B cell (primary cell): ENCODE data around the gene HS3ST3B1.

Experiments
- EZH2 ChIP-seq: IDR thresholded peaks from 2 replicates; pipeline ENCODE4 v1.6.1; 2012; ENCODE audit warnings: borderline replicate concordance, low read depth, mild to moderate bottlenecking, moderate library complexity, low read length; ENCODE audit not compliant: insufficient read depth, poor library complexity, severe bottlenecking
- TF ChIP-seq, protein P1 (sequence below): fragments of 200-600 bp; IDR thresholded peaks from one replicate; pipeline ENCODE4 v1.8.0; 2022; ENCODE audit warnings: antibody characterized with exemption, mild to moderate bottlenecking

- TF ChIP-seq, protein P1, sequence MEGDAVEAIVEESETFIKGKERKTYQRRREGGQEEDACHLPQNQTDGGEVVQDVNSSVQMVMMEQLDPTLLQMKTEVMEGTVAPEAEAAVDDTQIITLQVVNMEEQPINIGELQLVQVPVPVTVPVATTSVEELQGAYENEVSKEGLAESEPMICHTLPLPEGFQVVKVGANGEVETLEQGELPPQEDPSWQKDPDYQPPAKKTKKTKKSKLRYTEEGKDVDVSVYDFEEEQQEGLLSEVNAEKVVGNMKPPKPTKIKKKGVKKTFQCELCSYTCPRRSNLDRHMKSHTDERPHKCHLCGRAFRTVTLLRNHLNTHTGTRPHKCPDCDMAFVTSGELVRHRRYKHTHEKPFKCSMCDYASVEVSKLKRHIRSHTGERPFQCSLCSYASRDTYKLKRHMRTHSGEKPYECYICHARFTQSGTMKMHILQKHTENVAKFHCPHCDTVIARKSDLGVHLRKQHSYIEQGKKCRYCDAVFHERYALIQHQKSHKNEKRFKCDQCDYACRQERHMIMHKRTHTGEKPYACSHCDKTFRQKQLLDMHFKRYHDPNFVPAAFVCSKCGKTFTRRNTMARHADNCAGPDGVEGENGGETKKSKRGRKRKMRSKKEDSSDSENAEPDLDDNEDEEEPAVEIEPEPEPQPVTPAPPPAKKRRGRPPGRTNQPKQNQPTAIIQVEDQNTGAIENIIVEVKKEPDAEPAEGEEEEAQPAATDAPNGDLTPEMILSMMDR: no peak
- TF ChIP-seq EZH2: no peak
Measured at GRCh38 chr17:14270508-14270907, 30.4 kb upstream of the HS3ST3B1 start.
